Measurements from ENCODE around the gene ATL3. TPM values are rescaled to one million over a fixed set of nuclear protein-coding genes. Genes with fewer than 3 reads are reported as not detected.
A peak's percentile ranks its signal among the peaks of the same experiment; 100 is the strongest.
"Not testable (repeated sequence)": the region's sequence is repeated elsewhere in the genome, so short reads cannot be mapped to it uniquely, and the experiment has no call there.

Gene ATL3
- total and polyA plus RNA-seq, 5 donors from 2014 or later = 23.6 to 33.7 (median 25.5) TPM

GRCh38 chr11:63590024-63590788, 81.0 kb downstream of the ATL3 start:
- H3K4me1 ChIP-seq (ENCODE audit: control insufficient read depth, insufficient read depth, low read length, poor library complexity, severe bottlenecking) = no peaks in the 10 kb centered on the region
- ATAC-seq (ENCODE audit: low read depth in 2 of 2) (no peak), DNase-seq (no peak)
- peak overlapping the region in 1 of 4 donors; percentile 16 for H3K4me3 Mint-ChIP-seq
- H3K27me3 Mint-ChIP-seq = no peaks in the 10 kb centered on the region
- H3K4me1 Mint-ChIP-seq = peaks cover 0 to 6% (median 4%) of the 10 kb centered on the region in 4 donors
- peaks cover 4% of the 10 kb centered on the region for H3K36me3 Mint-ChIP-seq
- H3K27me3 ChIP-seq (ENCODE audit: control insufficient read depth, insufficient read depth, low read length) = no peaks in the 10 kb centered on the region
- peaks cover 0 to 1% (median 0%) of the 10 kb centered on the region in 7 donors for H3K9me3 Mint-ChIP-seq
- H3K27ac ChIP-seq (ENCODE audit: insufficient read depth, low read length, poor library complexity, severe bottlenecking) = no peak overlapping the region
- H3K27ac Mint-ChIP-seq = no peak overlapping the region
- no peak overlapping the region for H3K4me3 ChIP-seq (ENCODE audit: low read depth, low read length)
- H3K9me3 ChIP-seq (ENCODE audit: control insufficient read depth in 2 of 2, low read length in 2 of 2) = no peaks in the 10 kb centered on the region
- no peaks in the 10 kb centered on the region for H3K36me3 ChIP-seq (ENCODE audit: control insufficient read depth, insufficient read depth, low read length)

DNA sequence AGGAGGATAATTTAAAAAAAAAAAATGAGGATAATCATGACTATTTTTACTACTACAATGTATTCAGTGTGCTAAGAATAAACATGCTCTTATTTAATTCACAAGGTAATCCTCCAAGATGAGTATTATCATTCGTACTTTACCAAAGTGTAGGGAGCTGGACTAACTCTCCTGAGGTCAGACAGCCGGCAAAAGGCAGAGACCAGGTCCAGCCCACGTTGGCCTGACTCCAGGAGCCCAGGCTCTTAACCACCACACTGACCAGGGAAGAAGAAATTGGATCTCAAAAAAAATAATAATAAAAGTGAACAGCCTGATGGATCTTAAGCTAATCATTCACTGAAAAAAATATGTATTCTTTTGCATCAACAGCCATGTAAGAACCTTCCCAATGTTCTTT, 82.2 kb downstream of the ATL3 start:
- H3K4me1 ChIP-seq (ENCODE audit: control insufficient read depth, insufficient read depth, low read length, poor library complexity, severe bottlenecking) = no peaks in the 10 kb centered on the region
- Mint-ChIP-seq H3K27me3 (no peaks in the 10 kb centered on the region), H3K4me3 (no peak overlapping the region), H3K9me3 (peaks cover 0 to 1% (median 0%) of the 10 kb centered on the region in 7 donors), H3K4me1 (peaks cover 0 to 6% (median 2%) of the 10 kb centered on the region in 4 donors), H3K27ac (no peak overlapping the region), H3K36me3 (peaks cover 4% of the 10 kb centered on the region)
- no peak for ATAC-seq (ENCODE audit: low read depth in 2 of 2)
- no peaks in the 10 kb centered on the region for H3K27me3 ChIP-seq (ENCODE audit: control insufficient read depth, insufficient read depth, low read length)
- H3K9me3 ChIP-seq (ENCODE audit: control insufficient read depth in 2 of 2, low read length in 2 of 2) = no peaks in the 10 kb centered on the region
- no peaks in the 10 kb centered on the region for H3K36me3 ChIP-seq (ENCODE audit: control insufficient read depth, insufficient read depth, low read length)
- no peak overlapping the region for H3K27ac ChIP-seq (ENCODE audit: insufficient read depth, low read length, poor library complexity, severe bottlenecking)
- H3K4me3 ChIP-seq (ENCODE audit: low read depth, low read length) = no peak overlapping the region
- no peak for DNase-seq

- no peaks in the 10 kb centered on the region for H3K4me1 ChIP-seq (ENCODE audit: control insufficient read depth, insufficient read depth, low read length, poor library complexity, severe bottlenecking)
- H3K9me3 Mint-ChIP-seq = peaks cover 0 to 7% (median 7%) of the 10 kb centered on the region in 7 donors
- no peak for ATAC-seq (ENCODE audit: low read depth in 2 of 2)
- peaks cover 10% of the 10 kb centered on the region for H3K36me3 Mint-ChIP-seq
- H3K4me3 ChIP-seq (ENCODE audit: low read depth, low read length) = no peak overlapping the region
- H3K4me1 Mint-ChIP-seq = peaks cover 11 to 23% (median 15%) of the 10 kb centered on the region in 4 donors
- H3K27ac Mint-ChIP-seq = no peak overlapping the region
- no peaks in the 10 kb centered on the region for H3K36me3 ChIP-seq (ENCODE audit: control insufficient read depth, insufficient read depth, low read length)
- no peak for DNase-seq
- H3K4me3 Mint-ChIP-seq = no peak overlapping the region
- H3K27me3 ChIP-seq (ENCODE audit: control insufficient read depth, insufficient read depth, low read length) = no peaks in the 10 kb centered on the region
- H3K27me3 Mint-ChIP-seq = peaks cover 12% of the 10 kb centered on the region
- peaks cover 0 to 6% of the 10 kb centered on the region in 2 experiments for H3K9me3 ChIP-seq (ENCODE audit: control insufficient read depth in 2 of 2, low read length in 2 of 2)
- no peak overlapping the region for H3K27ac ChIP-seq (ENCODE audit: insufficient read depth, low read length, poor library complexity, severe bottlenecking)
Observed at GRCh38 chr11:63586451-63587166, 84.6 kb downstream of the ATL3 start.

- Histone ChIP-seq H3K36me3 (ENCODE audit: control insufficient read depth, insufficient read depth, low read length) (no peaks in the 10 kb centered on the region), H3K27ac (ENCODE audit: insufficient read depth, low read length, poor library complexity, severe bottlenecking) (no peak overlapping the region), H3K9me3 (ENCODE audit: control insufficient read depth in 2 of 2, low read length in 2 of 2) (peaks cover 12% of the 10 kb centered on the region in 2 experiments), H3K4me3 (ENCODE audit: low read depth, low read length) (no peak overlapping the region), H3K27me3 (ENCODE audit: control insufficient read depth, insufficient read depth, low read length) (no peaks in the 10 kb centered on the region), H3K4me1 (ENCODE audit: control insufficient read depth, insufficient read depth, low read length, poor library complexity, severe bottlenecking) (no peaks in the 10 kb centered on the region)
- Mint-ChIP-seq H3K36me3 (peaks cover 13% of the 10 kb centered on the region), H3K27ac (no peak overlapping the region), H3K4me1 (peaks cover 11 to 17% (median 13%) of the 10 kb centered on the region in 4 donors), H3K4me3 (no peak overlapping the region), H3K9me3 (peaks cover 2 to 25% (median 8%) of the 10 kb centered on the region in 7 donors), H3K27me3 (peaks cover 12% of the 10 kb centered on the region)
- ATAC-seq (ENCODE audit: low read depth in 2 of 2) (no peak), DNase-seq (no peak)
Observed at GRCh38 chr11:63583357-63583677, 87.9 kb downstream of the ATL3 start.

- not testable (repeated sequence) for H3K27ac ChIP-seq (ENCODE audit: insufficient read depth, low read length, poor library complexity, severe bottlenecking); H3K4me3 Mint-ChIP-seq; DNase-seq; H3K27ac Mint-ChIP-seq; ATAC-seq (ENCODE audit: low read depth in 2 of 2); H3K36me3 ChIP-seq (ENCODE audit: control insufficient read depth, insufficient read depth, low read length); H3K4me3 ChIP-seq (ENCODE audit: low read depth, low read length); H3K4me1 ChIP-seq (ENCODE audit: control insufficient read depth, insufficient read depth, low read length, poor library complexity, severe bottlenecking); H3K27me3 ChIP-seq (ENCODE audit: control insufficient read depth, insufficient read depth, low read length); H3K36me3 Mint-ChIP-seq
- peaks cover 10 to 17% (median 13%) of the 10 kb centered on the region in 4 donors for H3K4me1 Mint-ChIP-seq
- H3K9me3 Mint-ChIP-seq = peaks cover 2 to 25% (median 8%) of the 10 kb centered on the region in 7 donors
- H3K27me3 Mint-ChIP-seq = peaks cover 12% of the 10 kb centered on the region
- H3K9me3 ChIP-seq (ENCODE audit: control insufficient read depth in 2 of 2, low read length in 2 of 2) = peaks cover 12% of the 10 kb centered on the region in 2 experiments
Observed at GRCh38 chr11:63581224-63581623, 90.0 kb downstream of the ATL3 start.

DNA sequence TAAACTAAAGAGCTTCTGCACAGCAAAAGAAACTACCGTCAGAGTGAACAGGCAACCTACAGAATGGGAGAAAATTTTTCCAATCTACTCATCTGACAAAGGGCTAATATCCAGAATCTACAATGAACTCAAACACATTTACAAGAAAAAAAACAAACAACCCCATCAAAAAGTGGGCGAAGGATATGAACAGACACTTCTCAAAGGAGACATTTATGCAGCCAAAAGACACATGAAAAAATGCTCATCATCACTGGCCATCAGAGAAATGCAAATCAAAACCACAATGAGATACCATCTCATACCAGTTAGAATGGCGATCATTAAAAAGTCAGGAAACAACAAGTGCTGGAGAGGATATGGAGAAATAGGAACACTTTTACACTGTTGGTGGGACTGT, 92.3 kb downstream of the ATL3 start:
- H3K4me1 ChIP-seq (ENCODE audit: control insufficient read depth, insufficient read depth, low read length, poor library complexity, severe bottlenecking); H3K27me3 ChIP-seq (ENCODE audit: control insufficient read depth, insufficient read depth, low read length); H3K27ac ChIP-seq (ENCODE audit: insufficient read depth, low read length, poor library complexity, severe bottlenecking); ATAC-seq (ENCODE audit: low read depth in 2 of 2); H3K4me3 Mint-ChIP-seq; H3K4me3 ChIP-seq (ENCODE audit: low read depth, low read length); DNase-seq; H3K36me3 Mint-ChIP-seq; H3K36me3 ChIP-seq (ENCODE audit: control insufficient read depth, insufficient read depth, low read length); H3K27ac Mint-ChIP-seq: not testable (repeated sequence)
- Mint-ChIP-seq H3K27me3 (peaks cover 19% of the 10 kb centered on the region), H3K4me1 (peaks cover 21 to 30% (median 23%) of the 10 kb centered on the region in 4 donors), H3K9me3 (peaks cover 2 to 25% (median 8%) of the 10 kb centered on the region in 7 donors)
- H3K9me3 ChIP-seq (ENCODE audit: control insufficient read depth in 2 of 2, low read length in 2 of 2) = peaks cover 12% of the 10 kb centered on the region in 2 experiments

GRCh38 chr11:63574856-63575602, 96.1 kb downstream of the ATL3 start:
- peaks cover 12 to 16% (median 14%) of the 10 kb centered on the region in 4 donors for H3K4me1 Mint-ChIP-seq
- Histone ChIP-seq H3K36me3 (ENCODE audit: control insufficient read depth, insufficient read depth, low read length) (no peaks in the 10 kb centered on the region), H3K27ac (ENCODE audit: insufficient read depth, low read length, poor library complexity, severe bottlenecking) (peak overlapping the region; percentile 33), H3K4me1 (ENCODE audit: control insufficient read depth, insufficient read depth, low read length, poor library complexity, severe bottlenecking) (peaks cover 5% of the 10 kb centered on the region), H3K27me3 (ENCODE audit: control insufficient read depth, insufficient read depth, low read length) (no peaks in the 10 kb centered on the region), H3K4me3 (ENCODE audit: low read depth, low read length) (peak overlapping the region; percentile 79), H3K9me3 (ENCODE audit: control insufficient read depth in 2 of 2, low read length in 2 of 2) (peaks cover 4% of the 10 kb centered on the region in 2 experiments)
- ATAC-seq (ENCODE audit: low read depth in 2 of 2) (no peak), DNase-seq (no peak)
- H3K27ac Mint-ChIP-seq = peak overlapping the region; percentile 83 to 91 (median 88)
- peaks cover 0 to 8% (median 0%) of the 10 kb centered on the region in 7 donors for H3K9me3 Mint-ChIP-seq
- H3K27me3 Mint-ChIP-seq = peaks cover 11% of the 10 kb centered on the region
- H3K36me3 Mint-ChIP-seq = no peaks in the 10 kb centered on the region
- H3K4me3 Mint-ChIP-seq = peak overlapping the region in 3 of 4 donors; percentile 76 to 85 (median 84)
